Breast epithelium (tissue), 3 donors: Measurements from ENCODE around the gene CCDC106.

Experiments
- CTCF ChIP-seq, 3 donors: fragments of 450-650 bp; IDR thresholded peaks; one replicate each; pipeline ENCODE4 v1.5.1; 2016 to 2017; ENCODE audit warnings: antibody characterized with exemption in 3 of 3, mild to moderate bottlenecking in 3 of 3, moderate library complexity in 3 of 3
- POLR2A ChIP-seq: fragments of 450-650 bp; IDR thresholded peaks from one replicate; pipeline ENCODE4 v1.6.1; 2016; ENCODE audit warnings: antibody characterized with exemption, mild to moderate bottlenecking, moderate library complexity

GRCh38 chr19:55637534-55637933, 10.5 kb upstream of the CCDC106 start:
- no peak for TF ChIP-seq CTCF (IDR thresholded peaks at IDR 0.05)
- no peak for TF ChIP-seq POLR2A
